Measurements from ENCODE around the gene UBE2I.

Gene UBE2I

DNA sequence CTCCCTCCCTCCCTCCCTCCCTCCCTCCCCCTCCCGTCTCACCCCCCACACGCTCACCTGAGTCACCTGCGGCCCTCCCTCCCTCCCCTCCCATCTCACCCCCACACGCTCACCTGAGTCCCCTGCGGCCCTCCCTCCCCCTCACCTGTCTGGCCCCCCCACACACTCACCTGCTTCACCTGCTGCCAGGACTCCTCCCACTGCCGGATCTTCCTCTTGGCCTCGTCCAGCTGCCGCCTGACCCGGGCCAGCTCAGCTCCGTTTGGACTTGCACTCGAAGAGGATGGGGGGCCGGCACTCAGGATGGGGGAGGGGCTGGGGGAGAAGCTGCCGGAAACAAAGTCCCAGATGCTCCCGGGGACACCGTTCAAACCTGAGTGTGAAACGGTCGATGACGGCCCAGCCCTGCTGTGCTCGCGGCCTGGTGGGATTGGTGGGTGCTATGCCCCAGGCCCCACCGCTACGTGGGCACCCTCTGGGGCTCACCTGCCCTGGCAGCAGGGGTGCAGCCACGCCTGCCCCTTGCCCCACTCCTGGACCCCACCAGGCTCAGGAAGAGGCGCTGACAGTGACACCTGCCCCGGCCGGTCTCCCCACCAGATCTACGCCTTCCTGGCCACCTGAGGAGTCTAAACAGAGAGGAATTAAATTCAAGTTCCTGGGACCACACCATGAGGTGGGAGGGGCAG, 58.2 kb downstream of the UBE2I start:
- H3K4me3 ChIP-seq (replicated peaks; ENCODE audit: insufficient read depth, low read length): no peak overlapping the region
- H3K27ac ChIP-seq (replicated peaks): no peak overlapping the region
- no peak for TF ChIP-seq GABPA (IDR thresholded peaks at IDR 0.05; ENCODE audit: low read depth)
- no peak for TF ChIP-seq SPI1 (IDR thresholded peaks at IDR 0.05; ENCODE audit: borderline replicate concordance, low read depth)
- TF ChIP-seq, protein P1, sequence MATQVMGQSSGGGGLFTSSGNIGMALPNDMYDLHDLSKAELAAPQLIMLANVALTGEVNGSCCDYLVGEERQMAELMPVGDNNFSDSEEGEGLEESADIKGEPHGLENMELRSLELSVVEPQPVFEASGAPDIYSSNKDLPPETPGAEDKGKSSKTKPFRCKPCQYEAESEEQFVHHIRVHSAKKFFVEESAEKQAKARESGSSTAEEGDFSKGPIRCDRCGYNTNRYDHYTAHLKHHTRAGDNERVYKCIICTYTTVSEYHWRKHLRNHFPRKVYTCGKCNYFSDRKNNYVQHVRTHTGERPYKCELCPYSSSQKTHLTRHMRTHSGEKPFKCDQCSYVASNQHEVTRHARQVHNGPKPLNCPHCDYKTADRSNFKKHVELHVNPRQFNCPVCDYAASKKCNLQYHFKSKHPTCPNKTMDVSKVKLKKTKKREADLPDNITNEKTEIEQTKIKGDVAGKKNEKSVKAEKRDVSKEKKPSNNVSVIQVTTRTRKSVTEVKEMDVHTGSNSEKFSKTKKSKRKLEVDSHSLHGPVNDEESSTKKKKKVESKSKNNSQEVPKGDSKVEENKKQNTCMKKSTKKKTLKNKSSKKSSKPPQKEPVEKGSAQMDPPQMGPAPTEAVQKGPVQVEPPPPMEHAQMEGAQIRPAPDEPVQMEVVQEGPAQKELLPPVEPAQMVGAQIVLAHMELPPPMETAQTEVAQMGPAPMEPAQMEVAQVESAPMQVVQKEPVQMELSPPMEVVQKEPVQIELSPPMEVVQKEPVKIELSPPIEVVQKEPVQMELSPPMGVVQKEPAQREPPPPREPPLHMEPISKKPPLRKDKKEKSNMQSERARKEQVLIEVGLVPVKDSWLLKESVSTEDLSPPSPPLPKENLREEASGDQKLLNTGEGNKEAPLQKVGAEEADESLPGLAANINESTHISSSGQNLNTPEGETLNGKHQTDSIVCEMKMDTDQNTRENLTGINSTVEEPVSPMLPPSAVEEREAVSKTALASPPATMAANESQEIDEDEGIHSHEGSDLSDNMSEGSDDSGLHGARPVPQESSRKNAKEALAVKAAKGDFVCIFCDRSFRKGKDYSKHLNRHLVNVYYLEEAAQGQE (IDR thresholded peaks at IDR 0.05; ENCODE audit: insufficient replicate concordance, low read depth): no peak
- no peak for TF ChIP-seq POLR2AphosphoS5 (IDR thresholded peaks at IDR 0.05; ENCODE audit: low read depth)
- TF ChIP-seq, protein P2, sequence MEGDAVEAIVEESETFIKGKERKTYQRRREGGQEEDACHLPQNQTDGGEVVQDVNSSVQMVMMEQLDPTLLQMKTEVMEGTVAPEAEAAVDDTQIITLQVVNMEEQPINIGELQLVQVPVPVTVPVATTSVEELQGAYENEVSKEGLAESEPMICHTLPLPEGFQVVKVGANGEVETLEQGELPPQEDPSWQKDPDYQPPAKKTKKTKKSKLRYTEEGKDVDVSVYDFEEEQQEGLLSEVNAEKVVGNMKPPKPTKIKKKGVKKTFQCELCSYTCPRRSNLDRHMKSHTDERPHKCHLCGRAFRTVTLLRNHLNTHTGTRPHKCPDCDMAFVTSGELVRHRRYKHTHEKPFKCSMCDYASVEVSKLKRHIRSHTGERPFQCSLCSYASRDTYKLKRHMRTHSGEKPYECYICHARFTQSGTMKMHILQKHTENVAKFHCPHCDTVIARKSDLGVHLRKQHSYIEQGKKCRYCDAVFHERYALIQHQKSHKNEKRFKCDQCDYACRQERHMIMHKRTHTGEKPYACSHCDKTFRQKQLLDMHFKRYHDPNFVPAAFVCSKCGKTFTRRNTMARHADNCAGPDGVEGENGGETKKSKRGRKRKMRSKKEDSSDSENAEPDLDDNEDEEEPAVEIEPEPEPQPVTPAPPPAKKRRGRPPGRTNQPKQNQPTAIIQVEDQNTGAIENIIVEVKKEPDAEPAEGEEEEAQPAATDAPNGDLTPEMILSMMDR (IDR thresholded peaks at IDR 0.05; ENCODE audit: insufficient read depth, low read length): no peak
- no peak for DNase-seq (ENCODE audit: low read depth in 1 of 2, low spot score in 1 of 2)
- H3K27me3 ChIP-seq (ENCODE audit: insufficient read depth, poor library complexity, severe bottlenecking): no peaks in the 10 kb centered on the region

DNA sequence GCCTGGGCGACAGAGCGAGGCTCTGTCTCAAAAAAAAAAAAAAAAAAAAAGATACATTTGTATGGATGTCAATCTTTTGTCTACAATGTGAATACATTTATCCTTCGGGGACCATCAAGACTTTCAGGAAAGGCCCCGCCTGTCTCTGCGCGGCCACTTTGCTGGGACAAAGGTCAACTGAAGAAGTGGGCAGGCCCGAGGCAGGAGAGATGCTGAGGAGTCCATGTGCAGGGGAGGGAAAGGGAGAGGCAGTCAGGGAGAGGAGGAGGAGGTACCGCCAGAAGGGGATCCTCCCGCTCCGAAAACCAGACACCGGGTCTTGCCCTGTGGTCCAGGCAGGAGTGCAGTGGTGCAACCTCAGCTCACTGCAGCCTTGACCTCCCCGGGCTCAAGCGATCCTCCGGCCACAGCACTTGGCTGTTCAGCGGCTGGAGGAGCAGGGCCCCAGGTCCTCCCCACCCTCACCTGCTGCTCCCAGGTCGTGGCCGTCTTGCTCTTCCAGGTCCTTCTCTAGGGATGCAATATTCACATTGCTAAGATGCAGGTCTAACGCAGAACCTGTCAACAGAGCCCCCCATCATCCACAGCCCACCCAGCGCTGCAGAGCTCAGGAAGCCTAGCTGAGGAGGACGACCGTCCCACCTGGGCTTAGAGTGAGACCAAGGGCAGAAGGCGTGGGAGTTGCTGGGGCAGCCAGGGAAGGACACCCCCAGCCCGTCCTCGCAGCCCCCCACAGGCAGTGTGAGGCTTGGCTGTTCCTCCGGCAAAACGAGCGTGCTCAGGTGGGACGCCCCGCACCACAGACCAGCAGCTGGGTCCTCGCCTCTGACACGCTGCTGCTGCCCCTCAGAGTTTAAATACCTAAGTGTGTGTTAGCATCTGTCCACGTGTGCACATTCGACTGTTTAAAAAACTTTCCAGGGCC, 61.9 kb downstream of the UBE2I start:
- H3K4me3 ChIP-seq (replicated peaks; ENCODE audit: insufficient read depth, low read length): no peak overlapping the region
- H3K27me3 ChIP-seq (ENCODE audit: insufficient read depth, poor library complexity, severe bottlenecking): no peaks in the 10 kb centered on the region
- TF ChIP-seq, protein P2 (IDR thresholded peaks at IDR 0.05; ENCODE audit: insufficient read depth, low read length): no peak
- TF ChIP-seq GABPA (IDR thresholded peaks at IDR 0.05; ENCODE audit: low read depth) (no peak), POLR2AphosphoS5 (IDR thresholded peaks at IDR 0.05; ENCODE audit: low read depth) (no peak), SPI1 (IDR thresholded peaks at IDR 0.05; ENCODE audit: borderline replicate concordance, low read depth) (no peak)
- TF ChIP-seq, protein P1 (IDR thresholded peaks at IDR 0.05; ENCODE audit: insufficient replicate concordance, low read depth): no peak
- no peak overlapping the region for H3K27ac ChIP-seq (replicated peaks)
- no peak for DNase-seq (ENCODE audit: low read depth in 1 of 2, low spot score in 1 of 2)

DNA sequence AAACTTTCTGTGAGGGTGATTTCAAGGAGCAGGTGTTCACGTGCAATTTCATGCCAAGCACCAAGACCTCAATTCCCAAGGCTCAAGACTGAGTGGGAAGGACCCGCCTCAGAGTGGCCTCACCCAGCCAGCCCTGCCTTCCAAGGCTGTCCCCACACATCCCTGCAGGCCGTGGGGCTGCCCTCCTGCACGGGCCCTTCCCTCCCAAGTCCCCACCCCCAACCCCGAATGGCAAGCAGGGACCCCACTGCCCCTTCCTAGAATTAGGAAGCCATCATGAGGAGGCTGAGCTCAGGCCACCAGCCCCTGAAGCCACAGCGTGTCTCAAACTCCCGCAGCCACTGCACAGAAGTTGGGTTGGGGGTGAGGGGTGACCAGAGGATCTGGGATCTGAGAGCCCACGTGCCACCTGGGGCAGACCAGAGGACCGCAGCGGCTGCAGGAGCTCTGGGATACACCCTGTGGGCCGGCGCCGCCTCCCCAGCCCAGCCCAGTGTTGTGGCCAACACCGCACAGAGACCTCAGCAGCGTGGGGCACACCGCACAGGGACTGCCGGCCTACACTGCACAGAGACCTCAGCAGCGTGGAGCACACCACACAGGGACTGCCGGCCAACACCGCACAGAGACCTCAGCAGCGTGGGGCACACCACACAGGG, 63.0 kb downstream of the UBE2I start:
- Histone ChIP-seq H3K27me3 (ENCODE audit: insufficient read depth, poor library complexity, severe bottlenecking) (no peaks in the 10 kb centered on the region), H3K4me3 (replicated peaks; ENCODE audit: insufficient read depth, low read length) (no peak overlapping the region), H3K27ac (replicated peaks) (no peak overlapping the region)
- no peak for DNase-seq (ENCODE audit: low read depth in 1 of 2, low spot score in 1 of 2)
- TF ChIP-seq, protein P2 (IDR thresholded peaks at IDR 0.05; ENCODE audit: insufficient read depth, low read length): no peak
- TF ChIP-seq, protein P1 (IDR thresholded peaks at IDR 0.05; ENCODE audit: insufficient replicate concordance, low read depth): no peak
- TF ChIP-seq GABPA (IDR thresholded peaks at IDR 0.05; ENCODE audit: low read depth) (no peak), SPI1 (IDR thresholded peaks at IDR 0.05; ENCODE audit: borderline replicate concordance, low read depth) (no peak)
